ACC112 (cell line): ENCODE data around the gene FAT4.
A peak's percentile ranks its signal among the peaks of the same experiment; 100 is the strongest.

Experiments
- H2AFZ ChIP-seq: fragments of 200-600 bp; sonication (generic); one replicate; pipeline ENCODE4 v1.6.0; 2017; ENCODE audit warnings: antibody characterized with exemption, low read length; ENCODE audit not compliant: unreplicated experiment
- H3K27ac ChIP-seq: fragments of 200-600 bp; sonication (generic); 2 replicates; pipeline ENCODE4 v1.5.1; 2014; ENCODE audit warnings: low read depth, mild to moderate bottlenecking, antibody characterized with exemption, low read length, moderate library complexity
- H3K27me3 ChIP-seq: fragments of 200-600 bp; sonication (generic); 2 replicates; pipeline ENCODE4 v1.6.1; 2014; ENCODE audit warnings: mild to moderate bottlenecking, antibody characterized with exemption, low read length, moderate library complexity, mixed read lengths; ENCODE audit not compliant: insufficient read depth
- H3K36me3 ChIP-seq: fragments of 200-600 bp; sonication (generic); 2 replicates; pipeline ENCODE4 v1.6.1; 2016; ENCODE audit warnings: mild to moderate bottlenecking, antibody characterized with exemption, low read length, moderate library complexity, mixed read lengths; ENCODE audit not compliant: insufficient read depth
- H3K4me1 ChIP-seq: fragments of 200-600 bp; sonication (generic); one replicate; pipeline ENCODE4 v1.6.1; 2016; ENCODE audit warnings: low read length, mixed read lengths; ENCODE audit not compliant: insufficient read depth, unreplicated experiment, control insufficient read depth
- H3K4me3 ChIP-seq: fragments of 200-600 bp; sonication (generic); 2 replicates; pipeline ENCODE4 v1.5.1; 2014; ENCODE audit warnings: mild to moderate bottlenecking, low read depth, low read length
- H3K79me2 ChIP-seq: fragments of 200-600 bp; sonication (generic); one replicate; pipeline ENCODE4 v1.6.0; 2016; ENCODE audit warnings: low read length; ENCODE audit not compliant: control insufficient read depth, unreplicated experiment, insufficient read depth

Gene FAT4

DNA sequence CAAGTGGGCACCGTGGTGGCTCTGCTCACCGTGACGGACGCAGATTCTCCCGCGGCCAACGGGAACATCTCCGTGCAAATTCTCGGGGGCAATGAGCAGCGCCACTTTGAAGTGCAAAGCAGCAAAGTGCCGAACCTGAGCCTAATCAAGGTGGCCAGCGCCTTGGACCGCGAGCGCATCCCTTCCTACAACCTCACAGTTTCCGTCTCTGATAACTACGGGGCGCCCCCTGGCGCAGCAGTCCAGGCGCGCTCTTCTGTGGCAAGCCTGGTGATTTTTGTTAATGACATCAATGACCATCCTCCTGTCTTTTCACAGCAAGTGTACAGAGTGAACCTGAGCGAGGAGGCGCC is 2.7 kb downstream of the FAT4 start:
- Histone ChIP-seq H3K4me1 (peaks cover 43% of the 10 kb centered on the region), H3K36me3 (0 out of 2 replicates have a peak, but pooled peaks cover 6% of the 10 kb centered on the region), H2AFZ (peak overlapping the region; percentile 58), H3K27me3 (no peaks in the 10 kb centered on the region), H3K27ac (no peak overlapping the region), H3K79me2 (peaks cover 57% of the 10 kb centered on the region), H3K4me3 (peak overlapping the region; percentile 80)

DNA sequence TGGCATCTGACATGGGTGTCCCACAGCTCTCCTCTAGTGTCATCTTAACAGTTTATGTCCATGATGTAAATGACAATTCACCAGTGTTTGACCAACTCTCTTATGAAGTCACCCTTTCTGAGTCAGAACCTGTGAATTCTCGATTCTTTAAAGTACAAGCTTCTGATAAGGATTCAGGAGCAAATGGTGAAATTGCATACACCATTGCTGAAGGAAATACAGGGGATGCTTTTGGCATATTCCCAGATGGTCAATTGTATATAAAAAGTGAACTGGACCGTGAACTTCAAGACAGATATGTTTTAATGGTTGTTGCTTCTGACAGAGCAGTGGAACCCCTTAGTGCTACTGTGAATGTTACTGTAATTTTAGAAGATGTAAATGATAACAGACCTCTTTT is 4.6 kb downstream of the FAT4 start:
- no peak overlapping the region for H3K27ac ChIP-seq
- peak overlapping the region; percentile 13; the same call in 1 of the 2 replicates for H3K4me3 ChIP-seq
- 0 out of 2 replicates have a peak, but pooled peaks cover 6% of the 10 kb centered on the region for H3K36me3 ChIP-seq
- peaks cover 70% of the 10 kb centered on the region for H3K79me2 ChIP-seq
- H3K27me3 ChIP-seq: no peaks in the 10 kb centered on the region
- H3K4me1 ChIP-seq: peaks cover 43% of the 10 kb centered on the region
- no peak overlapping the region for H2AFZ ChIP-seq

DNA sequence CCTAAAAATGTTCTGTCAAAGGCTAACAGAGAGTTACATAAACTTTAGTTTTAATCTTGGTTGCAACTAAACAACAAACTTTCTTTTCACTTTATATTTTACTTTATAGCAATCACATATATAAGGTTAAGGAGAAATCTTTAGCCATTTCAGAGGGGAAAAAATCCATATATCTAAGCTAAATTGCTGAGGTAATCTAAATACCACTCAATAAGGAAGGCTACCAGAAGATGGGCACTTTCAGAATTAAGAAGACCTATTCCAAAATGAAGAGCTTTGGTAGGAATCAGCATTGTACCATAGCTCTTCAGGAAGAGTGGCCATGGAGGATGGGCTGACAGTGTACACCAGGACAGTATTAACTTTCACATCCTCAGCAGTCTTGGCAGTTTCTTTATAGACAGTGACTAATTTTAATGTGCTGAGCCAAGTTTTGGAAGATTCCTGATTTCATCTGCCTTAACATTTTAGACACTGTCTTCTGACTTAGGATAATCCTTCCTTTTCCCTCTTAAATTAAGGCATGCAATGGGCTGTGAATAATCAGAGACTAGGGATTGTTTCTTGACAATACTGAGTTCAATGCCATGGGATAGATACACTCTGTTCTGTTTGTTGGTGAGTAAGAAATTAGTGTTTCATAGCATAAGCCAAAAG is 7.1 kb downstream of the FAT4 start:
- H3K27ac ChIP-seq: peak overlapping the region; percentile 91
- H3K4me3 ChIP-seq: peak overlapping the region; percentile 72
- H3K36me3 ChIP-seq: 0 out of 2 replicates have a peak, but pooled peaks cover 6% of the 10 kb centered on the region
- peak overlapping the region; percentile 57 for H2AFZ ChIP-seq
- peaks cover 54% of the 10 kb centered on the region for H3K4me1 ChIP-seq
- H3K27me3 ChIP-seq: no peaks in the 10 kb centered on the region
- peaks cover 73% of the 10 kb centered on the region for H3K79me2 ChIP-seq

DNA sequence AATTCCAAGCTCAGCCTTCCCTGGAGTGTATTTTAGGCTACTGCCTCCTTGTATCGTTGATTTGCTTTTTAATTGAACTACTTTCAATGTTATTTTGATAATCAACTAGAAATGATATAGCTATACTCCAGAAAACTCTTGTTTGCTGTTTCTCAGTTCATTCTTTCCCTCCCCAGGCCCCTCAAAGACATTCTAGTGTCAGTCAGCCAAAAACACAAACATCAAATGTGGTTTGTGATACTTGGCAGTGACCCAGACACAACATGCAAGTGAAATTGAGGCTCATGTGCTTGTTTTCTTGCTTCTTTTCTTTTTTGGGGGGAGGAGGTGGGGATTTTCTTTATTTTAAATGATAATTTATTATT is 7.6 kb downstream of the FAT4 start:
- Histone ChIP-seq H3K4me3 (peak overlapping the region; percentile 72), H3K27ac (peak overlapping the region; percentile 91), H2AFZ (no peak overlapping the region), H3K79me2 (peaks cover 70% of the 10 kb centered on the region), H3K36me3 (0 out of 2 replicates have a peak, but pooled peaks cover 6% of the 10 kb centered on the region), H3K27me3 (no peaks in the 10 kb centered on the region), H3K4me1 (peaks cover 54% of the 10 kb centered on the region)

DNA sequence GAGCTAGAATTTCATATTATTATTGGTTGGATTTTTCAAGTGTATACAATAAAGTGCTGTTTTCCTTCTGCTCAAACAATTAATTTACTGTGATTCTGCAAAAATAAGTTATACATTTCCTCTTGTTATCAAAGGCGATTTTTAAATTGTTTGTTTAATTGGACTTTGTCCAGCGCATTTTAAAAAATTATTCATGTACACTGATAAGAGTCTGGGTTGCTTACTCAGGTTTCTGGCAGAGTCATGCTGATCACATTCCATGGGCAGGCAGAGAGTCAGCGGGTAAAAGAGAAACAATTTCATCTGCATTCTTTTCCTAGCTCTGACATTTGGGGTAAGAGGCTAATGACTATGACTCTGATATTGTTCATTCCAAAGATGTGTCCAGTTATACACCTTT is 8.9 kb downstream of the FAT4 start:
- H3K27ac ChIP-seq: peak overlapping the region; percentile 91
- H3K27me3 ChIP-seq: no peaks in the 10 kb centered on the region
- 0 out of 2 replicates have a peak, but pooled peaks cover 6% of the 10 kb centered on the region for H3K36me3 ChIP-seq
- H3K4me3 ChIP-seq: peak overlapping the region; percentile 72
- H3K4me1 ChIP-seq: peaks cover 42% of the 10 kb centered on the region
- H3K79me2 ChIP-seq: peaks cover 62% of the 10 kb centered on the region
- peak overlapping the region; percentile 36 for H2AFZ ChIP-seq

DNA sequence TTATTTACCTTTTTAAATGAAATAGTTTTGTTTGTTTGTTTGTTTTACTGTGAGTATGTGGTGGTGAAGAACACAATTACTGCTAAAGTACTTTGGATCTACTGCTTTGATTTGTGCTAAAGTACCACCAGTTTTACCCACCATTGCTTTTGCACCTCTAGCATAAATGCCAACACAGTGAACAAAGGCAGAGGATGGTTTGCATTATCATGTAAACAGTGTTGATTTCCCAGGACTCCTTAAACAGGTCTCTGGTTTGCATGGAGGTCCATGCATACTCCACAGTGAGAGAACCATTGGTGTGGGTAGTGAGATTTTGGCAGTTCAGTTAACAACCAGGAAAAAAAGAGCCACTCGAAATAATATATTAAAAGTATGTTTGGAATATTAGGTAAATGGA is 11.0 kb downstream of the FAT4 start:
- no peaks in the 10 kb centered on the region for H3K27me3 ChIP-seq
- peaks cover 27% of the 10 kb centered on the region for H3K4me1 ChIP-seq
- no peak overlapping the region for H2AFZ ChIP-seq
- peaks cover 45% of the 10 kb centered on the region for H3K79me2 ChIP-seq
- H3K27ac ChIP-seq: no peak overlapping the region
- no peak overlapping the region for H3K4me3 ChIP-seq
- 0 out of 2 replicates have a peak, but pooled peaks cover 1% of the 10 kb centered on the region for H3K36me3 ChIP-seq

DNA sequence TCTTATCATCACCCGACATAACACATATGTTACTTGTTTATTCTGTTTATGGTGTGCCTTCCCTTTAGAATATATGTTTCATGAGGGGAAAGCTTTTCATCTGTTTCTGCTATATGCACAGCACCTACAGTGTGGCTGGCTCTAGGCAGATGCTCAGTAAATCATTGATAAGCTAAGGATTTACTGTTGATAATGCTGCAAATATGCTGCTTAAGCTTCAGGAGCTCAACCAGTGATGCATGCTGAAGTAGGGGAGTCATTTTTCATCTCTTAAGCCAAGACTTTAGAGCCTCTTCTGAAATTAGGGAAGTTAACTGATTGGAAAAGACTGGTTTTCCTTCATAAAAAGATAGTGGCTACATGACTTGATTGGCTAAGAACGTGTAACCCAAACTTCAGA is 16.4 kb downstream of the FAT4 start:
- Histone ChIP-seq H2AFZ (no peak overlapping the region), H3K79me2 (peaks cover 26% of the 10 kb centered on the region), H3K4me3 (no peak overlapping the region), H3K4me1 (no peaks in the 10 kb centered on the region), H3K36me3 (no peaks in the 10 kb centered on the region), H3K27me3 (no peaks in the 10 kb centered on the region), H3K27ac (no peak overlapping the region)

DNA sequence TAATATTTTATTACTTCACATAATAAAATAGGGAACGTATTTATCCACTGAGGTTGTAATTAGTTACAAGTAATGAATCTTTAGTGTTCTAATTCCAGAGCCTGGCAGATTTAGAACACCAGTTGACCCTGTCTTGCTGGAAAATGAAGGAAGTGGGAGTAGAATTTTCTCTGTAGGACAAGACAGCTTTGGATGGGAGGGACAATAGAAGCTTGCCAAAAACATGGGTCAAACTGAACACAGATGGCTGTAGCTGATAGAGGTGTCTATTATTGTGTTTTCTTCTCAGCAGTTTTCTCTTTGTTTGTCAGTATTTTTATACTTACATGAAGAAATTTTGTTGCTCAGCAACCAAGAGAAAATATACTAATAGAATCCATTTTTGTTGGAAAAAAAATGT is 20.2 kb downstream of the FAT4 start:
- no peak overlapping the region for H3K4me3 ChIP-seq
- no peaks in the 10 kb centered on the region for H3K27me3 ChIP-seq
- no peak overlapping the region for H2AFZ ChIP-seq
- H3K79me2 ChIP-seq: peaks cover 13% of the 10 kb centered on the region
- H3K36me3 ChIP-seq: no peaks in the 10 kb centered on the region; the same call in 1 of the 2 replicates
- H3K4me1 ChIP-seq: no peaks in the 10 kb centered on the region
- H3K27ac ChIP-seq: no peak overlapping the region

DNA sequence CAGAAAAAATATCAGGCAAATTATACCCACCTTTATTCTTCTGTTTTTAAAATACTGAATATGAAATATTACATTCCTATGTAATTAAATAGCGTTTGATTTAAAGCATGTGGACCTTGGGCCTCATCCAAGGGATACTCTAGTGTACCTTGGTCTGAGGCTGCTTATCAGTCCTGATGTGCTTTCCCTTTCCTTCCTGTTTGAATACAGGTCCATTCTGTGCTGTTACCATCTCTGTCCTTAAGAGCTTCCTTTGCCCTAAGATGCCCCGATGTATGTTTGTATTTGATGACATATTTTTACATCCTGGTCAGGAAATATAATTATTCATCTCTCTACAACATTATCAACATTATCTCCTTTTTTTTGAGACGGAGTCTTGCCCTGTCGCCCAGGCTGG is 24.1 kb downstream of the FAT4 start:
- peaks cover 5% of the 10 kb centered on the region for H3K79me2 ChIP-seq
- H2AFZ ChIP-seq: no peak overlapping the region
- no peak overlapping the region for H3K27ac ChIP-seq
- no peak overlapping the region for H3K4me3 ChIP-seq
- no peaks in the 10 kb centered on the region; the same call in 1 of the 2 replicates for H3K36me3 ChIP-seq
- H3K27me3 ChIP-seq: no peaks in the 10 kb centered on the region
- no peaks in the 10 kb centered on the region for H3K4me1 ChIP-seq

DNA sequence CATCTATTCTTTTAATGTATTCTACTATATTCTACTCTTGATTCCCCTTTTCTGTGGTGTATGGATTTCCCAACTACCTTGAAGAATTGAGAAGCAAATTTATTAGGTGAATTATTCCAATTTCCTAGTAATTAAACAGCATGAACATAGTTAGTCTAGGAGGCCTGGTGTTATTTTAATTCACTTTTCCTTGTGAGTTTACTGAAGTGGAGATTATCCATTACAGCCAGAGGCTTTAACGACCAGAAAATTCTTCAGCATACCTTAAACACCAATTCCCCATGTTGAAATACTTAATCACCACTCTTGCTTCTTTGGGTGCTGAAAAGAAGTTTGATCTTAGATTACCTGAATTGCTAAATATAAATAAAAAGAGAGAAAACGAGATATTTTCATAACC is 29.4 kb downstream of the FAT4 start:
- no peak overlapping the region for H2AFZ ChIP-seq
- H3K27me3 ChIP-seq: no peaks in the 10 kb centered on the region
- H3K4me3 ChIP-seq: no peak overlapping the region
- H3K36me3 ChIP-seq: peaks cover 4% of the 10 kb centered on the region; the same call in 1 of the 2 replicates
- no peaks in the 10 kb centered on the region for H3K79me2 ChIP-seq
- no peaks in the 10 kb centered on the region for H3K4me1 ChIP-seq
- H3K27ac ChIP-seq: no peak overlapping the region

DNA sequence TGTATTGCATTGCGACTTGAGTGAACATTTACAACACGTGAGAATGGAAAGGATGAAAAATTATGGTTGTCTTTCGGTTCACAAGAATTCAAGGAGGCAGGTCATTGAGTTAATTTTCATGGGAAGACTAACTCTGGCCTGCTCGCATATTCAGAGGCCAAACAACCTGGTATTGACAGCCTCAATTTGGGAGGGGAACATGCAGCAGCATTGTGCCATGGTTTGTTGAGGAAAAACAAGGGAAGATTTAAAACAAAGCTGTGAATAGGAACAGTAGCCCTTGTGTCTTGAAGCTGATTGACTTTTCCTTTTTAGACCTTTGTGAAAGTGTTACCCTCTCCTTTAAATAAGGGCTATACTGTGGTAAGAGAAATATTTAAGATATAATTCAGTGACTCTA is 31.9 kb downstream of the FAT4 start:
- H3K27ac ChIP-seq: no peak overlapping the region
- H3K79me2 ChIP-seq: no peaks in the 10 kb centered on the region
- H3K4me3 ChIP-seq: no peak overlapping the region
- H2AFZ ChIP-seq: no peak overlapping the region
- H3K27me3 ChIP-seq: no peaks in the 10 kb centered on the region
- 0 out of 2 replicates have a peak, but pooled peaks cover 4% of the 10 kb centered on the region for H3K36me3 ChIP-seq
- H3K4me1 ChIP-seq: no peaks in the 10 kb centered on the region
